NCI-H524 treated with DMSO at 0.1 percent for 48 hours (cell line): ENCODE data around the gene SP5.
"Not testable (repeated sequence)": the region's sequence is repeated elsewhere in the genome, so short reads cannot be mapped to it uniquely, and the experiment has no call there.

ENCODE experiments used
- DNase-seq: peaks from one replicate; lab custom pipeline; 2025; lab: John Stamatoyannopoulos, UW

Gene SP5

GRCh38 chr2:170739048-170739447, 23.9 kb downstream of the SP5 start:
- DNase-seq, result no peak

GRCh38 chr2:170739507-170740046, 24.4 kb downstream of the SP5 start:
- DNase-seq, result no peak

- no peak for DNase-seq
Observed at GRCh38 chr2:170740660-170741059, 25.5 kb downstream of the SP5 start.

- DNase-seq, result no peak
Observed at GRCh38 chr2:170742000-170742399, 26.9 kb downstream of the SP5 start.

DNA sequence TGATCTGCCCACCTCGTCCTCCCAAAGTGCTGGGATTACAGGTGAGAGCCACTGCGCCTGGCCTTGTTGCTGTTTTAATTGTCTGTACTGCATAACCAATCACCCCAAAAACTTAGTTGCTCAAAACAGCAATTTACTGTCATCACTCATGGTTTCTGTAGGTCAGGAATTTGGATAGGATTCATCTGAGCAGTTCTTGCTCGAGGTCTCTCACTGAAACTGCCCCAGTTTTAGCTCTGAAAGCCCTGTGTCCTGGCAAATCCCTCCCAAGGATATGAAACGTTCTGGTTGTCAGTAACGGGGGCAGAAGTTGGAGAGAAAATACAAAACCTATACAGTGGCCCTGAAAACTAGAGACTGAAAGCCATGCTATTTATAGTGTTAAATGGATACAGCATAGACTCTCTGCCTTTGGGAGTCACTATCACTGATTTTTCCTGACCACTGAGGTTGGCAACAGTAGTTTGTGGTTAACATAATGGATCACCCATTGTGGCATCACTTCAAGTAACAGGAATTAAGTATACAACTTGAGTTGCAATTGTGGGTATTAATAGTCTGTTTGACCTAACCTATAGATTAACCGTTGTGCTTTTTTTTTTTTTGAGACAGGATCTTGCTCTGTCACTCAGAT, 27.9 kb downstream of the SP5 start:
- DNase-seq, result no peak

GRCh38 chr2:170743530-170744239, 28.5 kb downstream of the SP5 start:
- DNase-seq, result no peak

GRCh38 chr2:170744248-170745002, 29.3 kb downstream of the SP5 start:
- no peak for DNase-seq

GRCh38 chr2:170745305-170745704, 30.2 kb downstream of the SP5 start:
- no peak for DNase-seq

DNA sequence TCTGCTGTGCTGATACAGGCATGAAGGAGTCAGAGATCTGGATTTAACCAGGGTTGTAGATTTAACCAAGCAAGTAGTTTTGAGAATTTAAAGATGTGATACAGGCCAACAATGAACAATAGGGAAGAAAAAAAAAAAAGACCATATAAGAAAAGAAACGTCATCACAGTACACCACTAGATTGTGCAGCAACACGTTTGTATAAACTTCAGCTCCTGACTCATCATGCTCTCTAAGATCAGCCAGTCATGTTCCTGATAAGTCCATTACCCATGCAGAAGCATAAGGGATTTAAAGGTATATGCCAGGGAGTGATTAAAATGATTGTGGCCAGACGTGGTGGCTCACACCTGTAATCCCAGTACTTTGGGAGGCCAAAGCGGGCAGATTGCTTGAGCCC, 32.8 kb downstream of the SP5 start:
- DNase-seq, result no peak

DNA sequence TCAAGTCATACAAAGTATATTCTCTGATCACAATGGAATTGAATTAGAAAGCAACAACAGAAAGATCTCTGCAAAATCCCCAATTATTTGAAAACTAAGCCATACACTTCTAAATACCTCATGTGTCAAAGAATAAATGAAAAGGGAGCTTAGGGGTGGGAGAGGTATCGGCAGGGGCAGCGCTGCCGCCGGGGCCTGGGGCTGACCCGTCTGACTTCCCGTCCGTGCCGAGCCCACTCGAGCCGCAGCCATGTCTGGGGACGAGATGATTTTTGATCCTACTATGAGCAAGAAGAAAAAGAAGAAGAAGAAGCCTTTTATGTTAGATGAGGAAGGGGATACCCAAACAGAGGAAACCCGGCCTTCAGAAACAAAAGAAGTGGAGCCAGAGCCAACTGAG, 36.4 kb downstream of the SP5 start:
- not testable (repeated sequence) for DNase-seq

GRCh38 chr2:170761572-170761971, 46.4 kb downstream of the SP5 start:
- DNase-seq, result no peak

DNA sequence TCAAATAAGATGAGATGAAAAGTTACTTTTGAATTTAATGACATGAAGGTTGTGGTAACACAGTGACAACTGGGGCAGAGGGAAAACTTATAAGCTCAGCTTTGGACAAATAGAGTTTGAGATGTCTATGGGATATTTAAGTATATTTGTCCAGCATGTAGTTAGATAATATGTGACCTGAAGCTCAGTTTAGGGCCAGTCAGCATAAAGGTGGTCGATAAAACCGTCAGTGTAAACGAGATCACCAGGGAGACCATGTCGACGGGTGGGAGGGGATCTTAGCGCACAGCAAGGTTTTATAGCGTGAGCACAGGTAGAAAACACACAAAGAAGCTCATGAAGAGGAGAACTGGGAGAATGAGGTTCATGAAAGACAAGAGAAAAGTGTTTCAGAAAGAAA, 47.6 kb downstream of the SP5 start:
- DNase-seq, result no peak

- DNase-seq, result no peak
Observed at GRCh38 chr2:170763232-170763631, 48.1 kb downstream of the SP5 start.

- no peak for DNase-seq
Observed at GRCh38 chr2:170764880-170765261, 49.7 kb downstream of the SP5 start.

DNA sequence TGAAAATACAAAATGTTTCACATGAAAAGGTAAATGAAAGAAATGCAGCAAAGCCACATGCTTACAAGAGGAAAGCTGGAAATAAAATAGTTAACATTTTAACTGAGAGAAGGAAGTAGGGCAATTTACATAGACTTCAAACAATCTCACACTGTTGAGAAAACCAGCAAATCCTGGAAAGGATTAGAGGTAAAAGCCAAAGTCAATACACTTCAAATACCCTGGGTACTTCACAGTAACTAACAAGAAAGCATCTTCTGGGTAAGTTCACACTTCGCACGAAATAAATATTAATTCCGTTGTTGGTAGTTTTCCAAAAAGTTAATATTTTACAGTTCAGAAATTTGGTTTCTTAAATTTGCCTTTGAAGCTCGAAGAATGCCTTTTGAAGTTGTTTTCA, 51.6 kb downstream of the SP5 start:
- DNase-seq, result no peak
